Stomach (tissue), 4 donors: Measurements from ENCODE around the gene SYTL5.

Experiments
- POLR2A ChIP-seq, 4 donors: fragments of 450-650 bp; IDR thresholded peaks; one replicate each; pipeline ENCODE4 v1.6.1; 2016; ENCODE audit warnings: antibody characterized with exemption in 4 of 4, control low read depth in 2 of 4, mild to moderate bottlenecking in 1 of 4, moderate library complexity in 1 of 4
- POLR2AphosphoS5 ChIP-seq, 3 donors: sonication (generic); formaldehyde crosslinking; IDR thresholded peaks; one replicate each; pipeline ENCODE4 v1.6.1; 2016; ENCODE audit warnings: antibody characterized with exemption in 3 of 3
- TF ChIP-seq, protein P1 (sequence below), 7 experiments: fragments of 450-650 bp in 4 of 7; fragments of 200-600 bp in 3 of 7; sonication (generic) in 3 of 7; IDR thresholded peaks; one replicate each; pipeline ENCODE4 v1.5.1; 2016 to 2019; ENCODE audit warnings: antibody characterized with exemption in 7 of 7, control low read depth in 2 of 7, mild to moderate bottlenecking in 1 of 7

- TF ChIP-seq, protein P1, sequence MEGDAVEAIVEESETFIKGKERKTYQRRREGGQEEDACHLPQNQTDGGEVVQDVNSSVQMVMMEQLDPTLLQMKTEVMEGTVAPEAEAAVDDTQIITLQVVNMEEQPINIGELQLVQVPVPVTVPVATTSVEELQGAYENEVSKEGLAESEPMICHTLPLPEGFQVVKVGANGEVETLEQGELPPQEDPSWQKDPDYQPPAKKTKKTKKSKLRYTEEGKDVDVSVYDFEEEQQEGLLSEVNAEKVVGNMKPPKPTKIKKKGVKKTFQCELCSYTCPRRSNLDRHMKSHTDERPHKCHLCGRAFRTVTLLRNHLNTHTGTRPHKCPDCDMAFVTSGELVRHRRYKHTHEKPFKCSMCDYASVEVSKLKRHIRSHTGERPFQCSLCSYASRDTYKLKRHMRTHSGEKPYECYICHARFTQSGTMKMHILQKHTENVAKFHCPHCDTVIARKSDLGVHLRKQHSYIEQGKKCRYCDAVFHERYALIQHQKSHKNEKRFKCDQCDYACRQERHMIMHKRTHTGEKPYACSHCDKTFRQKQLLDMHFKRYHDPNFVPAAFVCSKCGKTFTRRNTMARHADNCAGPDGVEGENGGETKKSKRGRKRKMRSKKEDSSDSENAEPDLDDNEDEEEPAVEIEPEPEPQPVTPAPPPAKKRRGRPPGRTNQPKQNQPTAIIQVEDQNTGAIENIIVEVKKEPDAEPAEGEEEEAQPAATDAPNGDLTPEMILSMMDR (IDR thresholded peaks at IDR 0.05) = no peak
- TF ChIP-seq POLR2A (IDR thresholded peaks at IDR 0.05) = no peak
- no peak for TF ChIP-seq POLR2AphosphoS5 (IDR thresholded peaks at IDR 0.05)
Measured at GRCh38 chrX:37958525-37959211, 47.7 kb upstream of the SYTL5 start.
